Suprapubic skin (tissue), 4 donors: ENCODE data around the gene PPP1CB.

Experiments
- POLR2A ChIP-seq, 2 donors: fragments of 450-650 bp; IDR thresholded peaks; one replicate each; pipeline ENCODE4 v1.6.1; 2017; ENCODE audit warnings: antibody characterized with exemption in 2 of 2, mild to moderate bottlenecking in 2 of 2, moderate library complexity in 2 of 2
- POLR2AphosphoS5 ChIP-seq, 3 donors: sonication (generic); formaldehyde crosslinking; IDR thresholded peaks; one replicate each; pipeline ENCODE4 v1.6.1; 2017; ENCODE audit warnings: antibody characterized with exemption in 3 of 3
- TF ChIP-seq, protein P1 (sequence below), 2 donors: fragments of 200-600 bp in 1 of 2; fragments of 450-650 bp in 1 of 2; sonication (generic) in 1 of 2; IDR thresholded peaks; one replicate each; pipeline ENCODE4 v1.5.1; 2016 to 2019; ENCODE audit warnings: antibody characterized with exemption in 2 of 2, mild to moderate bottlenecking in 1 of 2, moderate library complexity in 1 of 2

DNA sequence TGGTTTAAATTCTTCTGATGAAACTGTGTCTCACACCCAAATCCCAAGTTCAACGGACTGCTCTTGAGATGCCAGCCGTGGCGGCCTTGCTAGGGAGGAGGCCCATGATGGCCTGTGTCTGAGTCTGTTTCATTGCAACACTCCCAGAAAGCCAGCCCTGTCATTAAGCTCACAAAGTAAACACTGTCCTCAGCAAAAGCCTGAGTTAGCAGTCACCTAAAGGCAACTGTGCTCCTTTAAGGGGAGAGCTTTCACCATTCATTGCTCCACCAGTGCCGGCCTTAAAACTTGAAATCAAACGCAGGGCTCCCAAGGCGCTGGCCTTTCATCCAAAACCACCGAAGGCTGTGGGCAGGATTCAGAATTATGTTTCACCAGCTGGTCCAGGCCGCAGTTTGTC is 42.5 kb upstream of the PPP1CB start:
- TF ChIP-seq POLR2AphosphoS5 (IDR thresholded peaks at IDR 0.05): no peak
- TF ChIP-seq, protein P1, sequence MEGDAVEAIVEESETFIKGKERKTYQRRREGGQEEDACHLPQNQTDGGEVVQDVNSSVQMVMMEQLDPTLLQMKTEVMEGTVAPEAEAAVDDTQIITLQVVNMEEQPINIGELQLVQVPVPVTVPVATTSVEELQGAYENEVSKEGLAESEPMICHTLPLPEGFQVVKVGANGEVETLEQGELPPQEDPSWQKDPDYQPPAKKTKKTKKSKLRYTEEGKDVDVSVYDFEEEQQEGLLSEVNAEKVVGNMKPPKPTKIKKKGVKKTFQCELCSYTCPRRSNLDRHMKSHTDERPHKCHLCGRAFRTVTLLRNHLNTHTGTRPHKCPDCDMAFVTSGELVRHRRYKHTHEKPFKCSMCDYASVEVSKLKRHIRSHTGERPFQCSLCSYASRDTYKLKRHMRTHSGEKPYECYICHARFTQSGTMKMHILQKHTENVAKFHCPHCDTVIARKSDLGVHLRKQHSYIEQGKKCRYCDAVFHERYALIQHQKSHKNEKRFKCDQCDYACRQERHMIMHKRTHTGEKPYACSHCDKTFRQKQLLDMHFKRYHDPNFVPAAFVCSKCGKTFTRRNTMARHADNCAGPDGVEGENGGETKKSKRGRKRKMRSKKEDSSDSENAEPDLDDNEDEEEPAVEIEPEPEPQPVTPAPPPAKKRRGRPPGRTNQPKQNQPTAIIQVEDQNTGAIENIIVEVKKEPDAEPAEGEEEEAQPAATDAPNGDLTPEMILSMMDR (IDR thresholded peaks at IDR 0.05): no peak
- no peak for TF ChIP-seq POLR2A (IDR thresholded peaks at IDR 0.05)
